A673 (cell line): ENCODE results near the gene RTN4IP1. TPM values are rescaled to one million over a fixed set of nuclear protein-coding genes. Genes with fewer than 3 reads are reported as not detected.

Experiments
- BruUV-seq: library from RNA; stranded (reverse); fragments of 400-500 nt; replicated peaks from 2 replicates; lab custom pipeline; 2021; lab: Mats Ljungman, UMichigan
- CTCF ChIA-PET: fragments of 300-600 bp; sonication (Branson Sonifier 250); formaldehyde crosslinking; loops from one replicate; lab custom pipeline; 2022; ENCODE audit warnings: antibody characterized with exemption; lab: Charles Lee
- POLR2A ChIA-PET: fragments of 300-600 bp; sonication (Branson Sonifier 250); formaldehyde crosslinking; loops from one replicate; lab custom pipeline; 2022; ENCODE audit warnings: antibody characterized with exemption; ENCODE audit not compliant: low non-redundant PET; lab: Charles Lee
- DNase-seq: peaks from one replicate; pipeline ENCODE4 v3.0.0-alpha.2; 2015; ENCODE audit warnings: low spot score
- H3K27ac ChIP-seq: fragments of 200-600 bp; sonication (generic); 2 replicates; pipeline ENCODE4 v1.5.1; 2016; ENCODE audit warnings: mixed run types, low read depth, mild to moderate bottlenecking, mixed read lengths, antibody characterized with exemption, low read length; ENCODE audit not compliant: poor library complexity, severe bottlenecking
- H3K27me3 ChIP-seq: fragments of 200-600 bp; sonication (generic); replicated peaks from 2 replicates; pipeline ENCODE4 v1.6.1; 2017; ENCODE audit warnings: mixed run types, low read depth, mild to moderate bottlenecking, mixed read lengths, antibody characterized with exemption, low read length; ENCODE audit not compliant: insufficient read depth, poor library complexity
- H3K36me3 ChIP-seq: fragments of 200-600 bp; sonication (generic); 2 replicates; pipeline ENCODE4 v1.6.1; 2016; ENCODE audit warnings: mixed run types, mild to moderate bottlenecking, mixed read lengths, antibody characterized with exemption, low read length; ENCODE audit not compliant: insufficient read depth, poor library complexity, severe bottlenecking
- H3K4me1 ChIP-seq: fragments of 200-600 bp; sonication (generic); 2 replicates; pipeline ENCODE4 v1.6.1; 2017; ENCODE audit warnings: mixed run types, mild to moderate bottlenecking, mixed read lengths, antibody characterized with exemption, low read length; ENCODE audit not compliant: insufficient read depth, poor library complexity, severe bottlenecking
- H3K4me3 ChIP-seq: fragments of 200-600 bp; sonication (generic); 2 replicates; pipeline ENCODE4 v1.5.1; 2016; ENCODE audit warnings: low read depth, mixed run types, mild to moderate bottlenecking, mixed read lengths, low read length; ENCODE audit not compliant: poor library complexity, severe bottlenecking
- H3K9me3 ChIP-seq: fragments of 200-600 bp; sonication (generic); 2 replicates; pipeline ENCODE4 v1.6.1; 2016; ENCODE audit warnings: mixed run types, low read depth, mild to moderate bottlenecking, mixed read lengths, antibody characterized with exemption, low read length; ENCODE audit not compliant: poor library complexity, severe bottlenecking
- EZH2 ChIP-seq: fragments of 200-600 bp; sonication (generic); IDR thresholded peaks from 2 replicates; pipeline ENCODE4 v1.6.1; 2017; ENCODE audit warnings: borderline replicate concordance, low read depth, mild to moderate bottlenecking, mixed read lengths, antibody characterized with exemption, low read length; ENCODE audit not compliant: poor library complexity, severe bottlenecking
- intact Hi-C: fragments of 100-400 bp; cut with micrococcal nuclease; formaldehyde crosslinking; loops from one replicate; pipeline ENCODE4 v1.10.0; 2022; ENCODE audit not compliant: unreplicated experiment
- total RNA-seq: library from RNA; stranded (reverse); gene quantifications from 2 replicates; pipeline ENCODE4 v1.2.3, GENCODE V29; 2021
- TF ChIP-seq, protein P1 (sequence below): fragments of 300-800, 200-600 bp; sonication (generic); conservative IDR thresholded peaks from 2 replicates; pipeline ENCODE4 v1.5.1; 2017; ENCODE audit warnings: low read depth, mild to moderate bottlenecking, antibody characterized with exemption, low read length, moderate library complexity, mixed read lengths

The RTN4IP1 gene
- total RNA-seq, 1 experiment from 2014 or later, result 15.7 TPM

DNA sequence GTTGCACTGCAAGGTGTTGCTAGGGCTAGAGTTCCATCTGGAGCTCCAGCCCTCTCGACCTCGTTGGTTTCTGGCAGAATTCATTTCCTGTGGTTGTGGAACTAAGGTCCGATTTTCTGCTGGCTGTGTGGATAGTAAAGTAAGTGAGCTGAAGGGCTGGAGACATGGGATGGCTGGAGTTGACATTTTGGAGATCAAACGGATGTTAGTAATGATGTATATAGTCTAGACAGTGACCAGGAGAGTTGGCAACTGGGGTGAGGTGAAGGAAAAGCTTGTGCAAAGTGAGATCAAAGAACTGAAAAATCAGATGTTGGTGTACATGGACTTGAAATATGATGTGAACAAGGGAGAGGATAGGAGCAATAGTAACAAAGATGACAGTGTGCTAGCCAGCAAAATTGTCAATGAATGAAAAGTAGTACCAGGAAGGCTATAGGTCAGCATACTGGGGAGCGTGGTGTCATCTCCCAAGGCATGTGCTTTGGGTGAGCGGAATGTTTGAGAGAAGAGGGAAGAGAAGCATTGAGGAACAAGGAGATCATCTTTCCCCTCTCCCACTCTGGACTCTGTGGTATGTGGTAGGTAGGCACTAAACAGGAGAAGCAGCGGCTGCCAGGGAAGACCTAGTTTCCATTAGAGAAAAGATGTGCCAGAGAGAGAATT lies 7.9 kb upstream of the RTN4IP1 start:
- H3K27ac ChIP-seq, result no peak overlapping the region
- BruUV-seq, result no TSS peak
- TF ChIP-seq, protein P1, sequence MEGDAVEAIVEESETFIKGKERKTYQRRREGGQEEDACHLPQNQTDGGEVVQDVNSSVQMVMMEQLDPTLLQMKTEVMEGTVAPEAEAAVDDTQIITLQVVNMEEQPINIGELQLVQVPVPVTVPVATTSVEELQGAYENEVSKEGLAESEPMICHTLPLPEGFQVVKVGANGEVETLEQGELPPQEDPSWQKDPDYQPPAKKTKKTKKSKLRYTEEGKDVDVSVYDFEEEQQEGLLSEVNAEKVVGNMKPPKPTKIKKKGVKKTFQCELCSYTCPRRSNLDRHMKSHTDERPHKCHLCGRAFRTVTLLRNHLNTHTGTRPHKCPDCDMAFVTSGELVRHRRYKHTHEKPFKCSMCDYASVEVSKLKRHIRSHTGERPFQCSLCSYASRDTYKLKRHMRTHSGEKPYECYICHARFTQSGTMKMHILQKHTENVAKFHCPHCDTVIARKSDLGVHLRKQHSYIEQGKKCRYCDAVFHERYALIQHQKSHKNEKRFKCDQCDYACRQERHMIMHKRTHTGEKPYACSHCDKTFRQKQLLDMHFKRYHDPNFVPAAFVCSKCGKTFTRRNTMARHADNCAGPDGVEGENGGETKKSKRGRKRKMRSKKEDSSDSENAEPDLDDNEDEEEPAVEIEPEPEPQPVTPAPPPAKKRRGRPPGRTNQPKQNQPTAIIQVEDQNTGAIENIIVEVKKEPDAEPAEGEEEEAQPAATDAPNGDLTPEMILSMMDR, result no peak
- no peak for TF ChIP-seq EZH2
- intact Hi-C loops, result no loop called here
- no peak overlapping the region for H3K4me3 ChIP-seq
- ChIA-PET CTCF (no interaction called here), POLR2A (no interaction called here)
- H3K4me1 ChIP-seq, result peaks cover 22% of the 10 kb centered on the region
- no peaks in the 10 kb centered on the region for H3K27me3 ChIP-seq
- DNase-seq, result no peak
- peaks cover 8% of the 10 kb centered on the region for H3K36me3 ChIP-seq
- H3K9me3 ChIP-seq, result no peaks in the 10 kb centered on the region

DNA sequence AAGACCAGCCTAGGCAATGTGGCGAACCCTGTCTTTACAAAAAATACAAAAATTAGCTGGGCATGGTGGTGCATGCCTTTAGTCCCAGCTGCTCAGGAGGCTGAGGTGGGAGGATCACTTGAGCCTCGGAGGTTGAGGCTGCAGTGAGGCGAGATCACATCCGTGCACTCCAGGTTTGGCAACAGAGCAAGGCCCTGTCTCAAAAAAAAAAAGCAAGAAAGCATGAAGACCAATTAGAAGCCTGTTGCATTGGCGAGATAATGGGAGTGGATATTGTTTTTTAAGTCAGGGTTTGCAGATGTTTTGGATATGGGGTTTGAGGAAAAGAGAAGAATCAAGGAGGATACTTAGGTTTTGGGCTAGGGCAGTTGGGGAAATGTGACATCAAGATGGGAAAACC lies 5.3 kb upstream of the RTN4IP1 start:
- no TSS peak for BruUV-seq
- Histone ChIP-seq H3K27me3 (no peaks in the 10 kb centered on the region), H3K9me3 (no peaks in the 10 kb centered on the region), H3K36me3 (no peaks in the 10 kb centered on the region), H3K4me1 (peaks cover 19% of the 10 kb centered on the region), H3K27ac (no peak overlapping the region), H3K4me3 (no peak overlapping the region)
- POLR2A ChIA-PET, result interaction anchor here (0.8 kb wide), 1 partner anchor 305 kb away, joined by 5 read pairs; no protein-coding TSS in a partner anchor
- no peak for DNase-seq
- CTCF ChIA-PET, result no interaction called here
- intact Hi-C loops, result no loop called here
- TF ChIP-seq, protein P1, result no peak
- no peak for TF ChIP-seq EZH2

DNA sequence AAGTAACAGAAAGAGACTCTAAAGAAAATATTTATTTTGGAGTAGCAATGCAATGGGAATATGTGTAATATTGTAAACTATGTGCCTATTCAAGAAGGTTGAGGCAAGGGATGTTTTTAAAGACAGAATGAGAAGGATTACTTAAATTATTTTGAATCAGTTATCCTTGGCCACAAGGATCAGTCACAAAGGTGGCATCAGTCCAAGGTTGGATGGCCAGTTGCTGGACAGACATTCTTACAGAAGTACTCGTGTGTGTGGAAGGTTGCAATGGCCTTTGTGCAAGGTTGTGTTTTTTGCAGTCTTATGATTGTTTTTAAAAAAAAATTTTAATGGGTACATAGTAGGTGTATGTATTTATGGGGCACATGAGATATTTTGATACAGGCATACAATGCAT lies 2.0 kb upstream of the RTN4IP1 start:
- TF ChIP-seq EZH2, result no peak
- TF ChIP-seq, protein P1, result no peak
- intact Hi-C loops, result no loop called here

More for the DNA sequence above, 2.0 kb upstream of the RTN4IP1 start:
- ChIA-PET CTCF (no interaction called here), POLR2A (no interaction called here)
- H3K4me3 ChIP-seq, result no peak overlapping the region
- DNase-seq, result no peak
- no peaks in the 10 kb centered on the region for H3K9me3 ChIP-seq
- no peak overlapping the region for H3K27ac ChIP-seq
- no peaks in the 10 kb centered on the region for H3K27me3 ChIP-seq
- BruUV-seq, result no TSS peak
- H3K36me3 ChIP-seq, result no peaks in the 10 kb centered on the region
- peaks cover 7% of the 10 kb centered on the region for H3K4me1 ChIP-seq
